Muscle of back (tissue), 11 donors: ENCODE measurements around the gene CCDC78. TPM values are rescaled to one million over a fixed set of nuclear protein-coding genes. Genes with fewer than 3 reads are reported as not detected.
"Not testable (repeated sequence)": the region's sequence is repeated elsewhere in the genome, so short reads cannot be mapped to it uniquely, and the experiment has no call there.

Source experiments
- DNase-seq, 3 donors: peaks; one replicate each; pipeline versions ENCODE4 v3.0.0 to v3.0.0-alpha.2; 2013
- polyA plus RNA-seq, 10 donors: library from polyadenylated mRNA; unstranded; fragments of 120-200 nt; gene quantifications; one replicate each; pipeline ENCODE4 v1.2.1, GENCODE V29; 2013; ENCODE audit not compliant: insufficient read length in 10 of 10

CCDC78 gene
- polyA plus RNA-seq, 10 donors, result 0.59 to 2.1 (median 0.96) TPM

DNA sequence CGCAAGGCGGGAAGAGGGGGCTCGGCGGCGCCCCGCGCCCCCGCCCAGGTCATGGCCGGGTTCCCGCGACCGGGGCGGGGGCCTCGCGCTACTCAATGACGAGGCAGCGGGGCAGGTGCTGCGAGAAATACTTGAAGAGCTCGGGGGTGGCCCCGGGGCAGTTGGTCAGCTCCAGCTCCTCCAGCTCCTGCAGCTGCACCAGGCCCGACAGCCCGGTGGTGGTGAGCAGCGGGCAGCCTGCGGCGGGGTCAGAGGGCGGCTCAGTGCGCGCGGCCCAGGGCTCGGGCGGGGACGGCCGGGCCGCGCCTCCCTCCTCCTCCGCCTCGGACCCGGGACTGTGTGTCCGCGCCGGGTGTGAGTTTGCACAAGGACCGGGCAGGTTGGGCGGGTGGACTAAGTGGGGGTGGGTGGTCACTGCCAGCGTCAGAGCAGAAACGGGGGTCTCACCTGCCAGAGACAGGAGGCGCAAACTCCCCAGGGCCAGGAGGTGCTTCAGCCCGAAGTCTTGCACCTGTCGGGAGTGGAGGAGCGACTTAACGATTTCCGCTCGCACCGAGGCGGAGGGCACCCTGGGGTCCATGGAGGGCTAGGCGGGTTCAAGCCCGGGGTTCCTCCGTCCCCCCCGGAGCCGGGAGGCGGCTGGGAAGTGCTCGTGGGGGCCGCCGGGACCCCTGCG lies 31.9 kb downstream of the CCDC78 start:
- DNase-seq, result no peak

- DNase-seq, result no peak
These were observed 32.5 kb downstream of the CCDC78 start for GRCh38 chr16:693766-694165.

DNA sequence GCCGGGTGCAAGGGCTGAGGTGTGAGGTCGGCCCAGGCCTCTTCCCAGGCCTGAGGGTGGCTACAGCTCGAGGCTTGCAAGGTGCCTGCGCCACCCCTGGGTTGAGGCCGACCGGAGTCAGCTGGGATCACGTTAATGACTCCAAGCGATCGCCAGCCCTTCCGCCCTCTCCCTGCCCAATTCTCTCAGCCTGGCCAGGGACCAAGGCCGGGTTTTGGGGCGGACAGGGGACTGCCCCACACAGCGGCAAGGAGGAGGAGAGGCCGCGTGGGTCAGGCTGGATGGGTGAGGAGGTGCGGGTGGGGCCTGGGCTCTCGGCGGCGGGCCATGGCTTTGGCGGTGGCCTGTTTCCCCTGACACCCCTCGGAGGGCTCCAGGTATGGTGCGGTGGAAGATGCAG lies 32.9 kb downstream of the CCDC78 start:
- DNase-seq, result no peak

DNA sequence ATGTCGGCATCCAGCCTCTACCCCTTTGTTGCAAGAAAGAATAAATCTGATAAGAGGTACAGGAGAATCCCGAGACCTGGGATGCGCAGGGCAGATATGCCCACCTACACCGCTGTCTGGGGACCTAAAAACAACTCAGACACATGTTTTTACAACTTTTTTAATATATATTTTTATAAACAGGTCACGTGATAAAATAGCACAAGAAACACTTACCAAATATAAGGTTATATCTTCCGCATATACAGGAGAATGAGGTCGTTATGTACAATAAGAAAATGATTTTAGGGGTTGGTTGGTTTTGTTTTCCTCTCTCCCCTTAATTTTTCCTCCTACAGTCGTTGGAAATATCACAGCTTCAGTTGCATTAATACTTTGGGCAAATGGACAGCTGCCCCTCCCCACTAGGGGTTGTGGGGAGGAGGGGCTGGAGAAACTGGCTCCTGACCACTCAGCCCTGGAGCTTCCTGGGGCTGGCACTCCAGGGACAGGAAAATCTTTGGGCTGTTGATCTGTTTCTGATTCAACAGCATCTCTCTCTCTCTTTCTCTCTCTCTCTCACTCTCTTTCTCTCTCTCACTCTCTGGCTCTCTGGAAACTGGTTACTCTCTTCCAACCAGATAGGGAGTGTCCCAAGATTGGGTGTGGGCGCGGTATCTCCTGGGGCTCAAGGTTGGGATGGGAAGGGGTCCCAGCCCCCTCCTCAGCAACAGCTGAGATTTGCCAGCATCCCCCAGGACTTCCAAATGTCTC lies 33.7 kb downstream of the CCDC78 start:
- DNase-seq, result no peak

- DNase-seq, result not testable (repeated sequence)
These were observed 35.0 kb downstream of the CCDC78 start for GRCh38 chr16:691242-691641.

DNA sequence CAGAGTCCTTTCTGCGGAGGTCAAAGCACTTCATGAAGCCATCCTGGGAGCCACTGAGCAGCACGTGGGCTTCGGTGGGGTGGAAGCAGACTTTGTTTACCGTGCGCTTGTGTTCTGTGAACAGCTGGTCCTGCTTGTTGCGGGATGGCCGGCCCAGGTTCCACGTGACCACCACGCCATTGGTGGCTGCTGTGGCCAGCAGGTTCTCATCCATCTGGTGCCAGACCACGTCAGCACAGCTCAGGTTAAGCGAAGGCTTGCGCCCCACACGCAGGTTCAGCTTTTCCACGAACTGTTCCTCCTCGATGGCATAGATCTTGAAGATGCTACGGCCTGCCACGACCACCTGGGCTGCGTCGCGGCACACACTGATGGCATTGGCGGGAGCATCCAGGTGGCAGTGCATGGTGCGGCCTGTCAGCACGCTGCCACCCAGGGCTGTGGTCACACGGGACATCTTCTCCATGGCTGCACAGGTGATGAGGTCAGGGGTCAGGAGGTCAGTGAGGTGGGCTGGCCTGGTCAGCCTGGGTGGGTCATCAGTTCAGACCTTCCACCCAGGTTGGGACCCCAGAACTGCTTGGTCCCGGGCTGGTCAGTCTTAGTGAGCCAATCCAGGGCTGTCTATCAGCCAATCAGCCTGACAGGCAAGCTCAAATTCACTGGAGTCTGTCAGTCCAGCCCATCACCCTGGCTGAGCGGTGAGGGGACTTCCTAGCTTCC lies 36.9 kb downstream of the CCDC78 start:
- no peak for DNase-seq

DNA sequence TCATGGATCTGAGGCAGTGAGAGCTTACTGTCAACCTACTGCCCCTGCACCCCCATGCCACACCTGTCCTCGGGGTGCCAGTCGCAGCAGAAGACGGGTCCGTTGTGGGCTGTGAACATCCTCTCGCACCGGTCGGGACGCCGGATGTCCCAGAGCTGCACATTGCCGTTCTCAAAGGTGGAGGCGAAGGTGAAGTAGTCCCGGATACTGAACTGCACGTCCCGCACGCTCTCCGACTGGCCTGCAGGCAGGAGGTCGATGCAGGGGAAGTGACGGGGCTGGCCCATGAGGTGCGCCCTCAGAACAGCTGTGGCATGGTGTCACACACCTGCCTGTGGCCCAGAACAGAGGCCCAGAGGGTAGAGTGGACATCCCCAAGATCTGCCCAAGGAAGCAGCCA lies 38.7 kb downstream of the CCDC78 start:
- no peak for DNase-seq

GRCh38 chr16:686459-687260 lies 39.6 kb downstream of the CCDC78 start:
- no peak for DNase-seq

- DNase-seq, result no peak
These were observed 40.3 kb downstream of the CCDC78 start for GRCh38 chr16:685967-686366.

DNA sequence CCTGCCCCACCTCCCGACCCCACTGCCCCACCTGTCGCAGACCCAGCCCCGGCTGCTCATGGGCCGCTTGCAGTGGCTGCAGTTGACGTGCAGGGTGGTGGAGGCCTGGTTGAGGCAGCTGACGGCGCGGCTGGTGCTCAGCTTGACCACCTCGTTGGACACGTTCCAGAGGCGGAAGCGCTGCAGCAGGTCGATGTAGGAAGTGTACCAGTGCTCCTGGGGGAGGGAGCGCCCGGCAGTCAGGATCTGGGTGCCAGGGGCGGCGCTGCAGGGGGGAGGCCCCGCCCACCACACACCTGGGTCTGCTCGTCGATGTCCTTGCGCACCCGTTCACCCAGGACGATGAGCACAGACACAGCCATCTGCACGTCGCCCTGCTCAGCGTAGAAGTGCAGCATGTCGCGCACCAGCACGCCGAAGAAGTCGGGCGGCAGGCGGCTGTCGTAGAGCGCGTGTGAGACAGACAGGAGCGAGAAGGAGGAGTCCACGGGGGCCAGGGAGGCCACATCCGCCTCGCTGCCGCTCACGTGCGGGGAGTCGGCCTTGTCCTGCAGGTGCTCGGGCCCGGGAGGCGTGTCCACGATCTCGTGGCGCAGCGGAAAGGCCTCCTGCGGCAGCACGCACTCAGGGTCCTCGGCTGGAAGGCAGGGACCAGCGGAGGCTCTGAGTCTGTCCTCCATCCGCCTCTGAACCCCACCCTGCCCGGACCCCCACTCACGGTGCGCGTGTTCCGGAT lies 41.1 kb downstream of the CCDC78 start:
- no peak for DNase-seq

DNA sequence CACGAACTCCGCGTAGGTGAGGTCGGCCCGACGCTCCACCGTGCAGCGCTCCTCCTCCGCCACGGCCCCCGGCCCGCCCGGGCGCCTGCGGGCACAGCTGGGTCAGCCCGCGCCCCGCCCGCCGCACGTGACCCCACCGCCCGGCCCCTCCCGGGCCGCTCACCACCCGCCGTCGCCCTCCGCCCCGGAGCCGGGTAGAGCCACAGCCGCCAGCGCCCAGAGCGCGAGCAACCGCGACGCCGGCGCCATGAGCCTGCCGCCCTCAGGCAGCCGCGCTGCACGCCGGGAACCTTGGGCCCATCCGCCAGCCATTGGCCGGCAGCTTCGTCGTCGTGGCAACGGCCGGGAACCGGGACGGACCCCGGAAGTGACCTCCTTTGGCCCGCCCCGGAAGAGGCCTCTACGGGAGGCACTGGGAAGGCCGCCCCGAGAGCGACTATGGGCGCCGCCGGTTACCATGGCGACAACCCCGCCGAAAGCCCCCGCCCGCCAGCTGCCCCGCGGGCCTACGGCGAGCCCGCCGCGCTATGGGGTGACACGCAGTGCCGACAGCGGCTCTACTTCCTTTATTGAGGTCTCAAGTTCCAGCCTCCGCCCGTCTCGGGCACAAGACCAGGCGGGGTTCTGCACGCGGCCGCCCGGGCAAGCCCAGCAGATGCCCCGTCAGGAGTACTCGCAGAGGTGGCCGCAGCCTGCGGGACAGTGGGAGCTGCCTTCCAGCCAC lies 42.0 kb downstream of the CCDC78 start, which contains the start of gene JMJD8:
Gene JMJD8 (minus strand): TSS at position 264 of the 724 bp plus-strand sequence. CDS start 15 bp downstream, at position 249.
- DNase-seq, result peak; percentile 95 to 98 (median 96)

DNA sequence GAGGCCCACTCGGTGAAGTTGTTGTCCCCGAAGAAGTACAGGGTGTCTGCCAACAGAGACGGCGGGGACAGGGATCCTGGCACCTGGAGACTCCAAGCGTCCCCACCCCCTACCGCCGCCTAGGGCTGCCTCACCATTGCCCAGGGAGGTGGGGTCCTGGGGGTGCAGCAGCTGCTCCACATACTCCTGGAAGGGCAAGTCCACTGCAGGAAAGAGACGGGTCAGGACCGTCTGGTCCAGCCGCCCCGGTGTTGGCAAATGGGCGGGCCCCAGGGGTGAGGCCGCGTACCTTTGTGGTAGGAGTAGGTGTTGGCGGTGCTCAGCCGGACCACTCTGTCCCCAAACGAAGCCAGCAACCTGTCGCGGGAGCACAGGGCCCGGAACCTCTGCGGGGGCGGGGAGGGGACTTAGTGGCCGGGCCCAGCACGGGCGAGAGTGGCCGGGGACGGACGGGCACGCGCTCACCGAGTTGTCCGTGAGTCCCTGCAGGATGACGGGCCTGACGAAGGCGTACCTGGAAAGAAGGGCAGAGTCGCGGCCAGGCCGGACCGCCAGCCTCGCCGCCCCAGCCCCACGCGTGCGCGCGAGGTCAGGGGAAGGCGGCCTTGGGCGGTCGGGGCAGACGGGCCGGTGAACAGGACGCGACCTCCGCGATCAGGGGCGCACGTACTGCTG lies 42.7 kb downstream of the CCDC78 start:
- DNase-seq, result no peak

- DNase-seq, result no peak
These were observed 43.5 kb downstream of the CCDC78 start for GRCh38 chr16:682493-683395.

DNA sequence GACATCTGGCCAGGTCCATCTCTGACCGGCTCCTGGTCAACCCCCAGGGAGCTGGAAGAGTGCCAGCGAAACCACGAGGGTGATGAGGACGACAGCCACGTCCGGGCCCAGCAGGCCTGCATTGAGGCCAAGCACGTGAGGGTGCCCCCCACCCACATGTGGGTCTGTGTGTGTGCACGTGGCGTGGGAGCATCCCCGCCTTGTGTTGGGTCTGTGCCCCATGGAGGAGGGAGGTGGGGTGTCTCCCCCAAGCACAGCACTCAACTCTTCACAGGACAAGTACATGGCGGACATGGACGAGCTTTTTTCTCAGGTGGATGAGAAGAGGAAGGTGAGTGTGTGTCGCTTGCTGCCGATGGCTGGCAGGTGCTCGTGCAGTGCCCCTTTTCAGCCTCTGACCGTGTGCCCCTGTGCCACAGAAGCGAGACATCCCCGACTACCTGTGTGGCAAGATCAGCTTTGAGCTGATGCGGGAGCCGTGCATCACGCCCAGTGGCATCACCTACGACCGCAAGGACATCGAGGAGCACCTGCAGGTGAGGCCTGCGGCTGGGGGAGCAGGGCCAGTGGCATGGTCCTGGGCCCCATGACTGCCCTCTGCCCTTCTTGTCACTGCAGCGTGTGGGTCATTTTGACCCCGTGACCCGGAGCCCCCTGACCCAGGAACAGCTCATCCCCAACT lies 44.4 kb downstream of the CCDC78 start:
- DNase-seq, result no peak

GRCh38 chr16:680967-681745 lies 45.1 kb downstream of the CCDC78 start:
- peak in 1 of 3 donors; percentile 36 for DNase-seq

GRCh38 chr16:680625-680945 lies 45.7 kb downstream of the CCDC78 start:
- DNase-seq, result no peak
